CD8-positive, alpha-beta memory T cell (primary cell): ENCODE measurements around the gene RUBCN. TPM values are rescaled to one million over a fixed set of nuclear protein-coding genes. Genes with fewer than 3 reads are reported as not detected.
"Not testable (repeated sequence)": the region's sequence is repeated elsewhere in the genome, so short reads cannot be mapped to it uniquely, and the experiment has no call there.

Experiments
- CTCF ChIA-PET: fragments of 350-600 bp; sonication (Branson Sonifier 250); formaldehyde crosslinking; loops from one replicate; lab custom pipeline; 2021; ENCODE audit warnings: antibody characterized with exemption; lab: Charles Lee
- POLR2A ChIA-PET: fragments of 350-600 bp; sonication (Branson Sonifier 250); formaldehyde crosslinking; loops from one replicate; lab custom pipeline; 2021; ENCODE audit warnings: antibody characterized with exemption; lab: Charles Lee
- DNase-seq, 5 donors: peaks; one replicate each; pipeline versions ENCODE4 v3.0.0 to v3.0.0-alpha.2; 2020 to 2022; ENCODE audit warnings: mixed read lengths in 1 of 5
- H3K27ac ChIP-seq: one replicate; pipeline ENCODE4 v1.7.0; 2013; ENCODE audit warnings: low read depth, mild to moderate bottlenecking, low read length, moderate library complexity
- H3K27me3 ChIP-seq: 2 replicates; pipeline ENCODE4 v1.7.0; 2013; ENCODE audit warnings: low read length, mild to moderate bottlenecking; ENCODE audit not compliant: insufficient read depth, poor library complexity, severe bottlenecking
- H3K36me3 ChIP-seq: 2 replicates; pipeline ENCODE4 v1.7.0; 2013; ENCODE audit warnings: mild to moderate bottlenecking, low read length, moderate library complexity; ENCODE audit not compliant: insufficient read depth
- H3K4me1 ChIP-seq: 2 replicates; pipeline ENCODE4 v1.7.0; 2013; ENCODE audit warnings: mild to moderate bottlenecking, low read length, moderate library complexity; ENCODE audit not compliant: insufficient read depth
- H3K4me3 ChIP-seq: 2 replicates; pipeline ENCODE4 v1.7.0; 2013; ENCODE audit warnings: mild to moderate bottlenecking, low read length
- H3K9me3 ChIP-seq: 2 replicates; pipeline ENCODE4 v1.7.0; 2013; ENCODE audit warnings: mild to moderate bottlenecking, low read length
- H3K27ac Mint-ChIP-seq, 8 donors: one replicate each; pipeline ENCODE4 v1.8.0; 2020 to 2021; ENCODE audit warnings: mixed read lengths in 8 of 8, mild to moderate bottlenecking in 6 of 8, inconsistent platforms in 3 of 8, moderate library complexity in 3 of 8
- H3K27me3 Mint-ChIP-seq, 2 donors: one replicate each; pipeline ENCODE4 v1.8.0; 2020 to 2021; ENCODE audit warnings: mixed read lengths in 2 of 2, mild to moderate bottlenecking in 1 of 2, moderate library complexity in 1 of 2
- H3K36me3 Mint-ChIP-seq, 3 donors: one replicate each; pipeline ENCODE4 v1.8.0; 2020 to 2021; ENCODE audit warnings: mixed read lengths in 3 of 3, inconsistent platforms in 1 of 3, mild to moderate bottlenecking in 1 of 3
- H3K4me1 Mint-ChIP-seq, 3 donors: one replicate each; pipeline ENCODE4 v1.8.0; 2020 to 2021; ENCODE audit warnings: mixed read lengths in 3 of 3, inconsistent platforms in 1 of 3, mild to moderate bottlenecking in 1 of 3
- H3K4me3 Mint-ChIP-seq, 7 donors: one replicate each; pipeline ENCODE4 v1.8.0; 2020 to 2021; ENCODE audit warnings: mixed read lengths in 7 of 7, mild to moderate bottlenecking in 6 of 7, moderate library complexity in 4 of 7, inconsistent platforms in 2 of 7
- H3K9me3 Mint-ChIP-seq, 5 donors: one replicate each; pipeline ENCODE4 v1.8.0; 2020 to 2022; ENCODE audit warnings: mixed read lengths in 5 of 5, mild to moderate bottlenecking in 3 of 5, moderate library complexity in 2 of 5, inconsistent platforms in 1 of 5
- polyA plus RNA-seq: library from polyadenylated mRNA; unstranded; fragments of 300-500 nt; fragmentation: Illumina TruSeq; gene quantifications from one replicate; pipeline ENCODE4 v1.2.3, GENCODE V29; 2021
- total RNA-seq, 2 experiments: library from RNA; stranded (reverse); gene quantifications; one replicate each; pipeline ENCODE4 v1.2.3, GENCODE V29; 2021

RUBCN gene
- total and polyA plus RNA-seq, 3 experiments from 2014 or later = 26.6 to 45.9 (median 43.2) TPM

GRCh38 chr3:197656960-197657359 is 79.7 kb downstream of the RUBCN start:
- not testable (repeated sequence) for H3K4me3 Mint-ChIP-seq, H3K9me3 ChIP-seq

GRCh38 chr3:197656129-197656528 is 80.6 kb downstream of the RUBCN start:
- H3K4me3 Mint-ChIP-seq = peak overlapping the region in 6 of 7 donors; percentile 49 to 81 (median 66)
- H3K27ac Mint-ChIP-seq, H3K36me3 ChIP-seq, H3K27me3 ChIP-seq, H3K4me1 Mint-ChIP-seq, DNase-seq, CTCF ChIA-PET, H3K9me3 ChIP-seq, H3K27me3 Mint-ChIP-seq, H3K9me3 Mint-ChIP-seq, H3K27ac ChIP-seq, POLR2A ChIA-PET, H3K36me3 Mint-ChIP-seq, H3K4me1 ChIP-seq, H3K4me3 ChIP-seq: not testable (repeated sequence)

More at GRCh38 chr3:197656960-197657359, 79.7 kb downstream of the RUBCN start:
- H3K4me3 ChIP-seq, H3K36me3 ChIP-seq, DNase-seq, H3K27me3 ChIP-seq, H3K4me1 Mint-ChIP-seq, H3K4me1 ChIP-seq, H3K27me3 Mint-ChIP-seq, CTCF ChIA-PET, H3K9me3 Mint-ChIP-seq, H3K27ac ChIP-seq, POLR2A ChIA-PET, H3K36me3 Mint-ChIP-seq: not testable (repeated sequence)
- peak overlapping the region in 1 of 8 donors; percentile 11 for H3K27ac Mint-ChIP-seq

GRCh38 chr3:197654998-197655330 is 81.7 kb downstream of the RUBCN start:
- DNase-seq, H3K4me3 ChIP-seq, CTCF ChIA-PET, H3K4me3 Mint-ChIP-seq, H3K9me3 Mint-ChIP-seq, POLR2A ChIA-PET, H3K27me3 ChIP-seq, H3K36me3 Mint-ChIP-seq, H3K36me3 ChIP-seq, H3K9me3 ChIP-seq, H3K27me3 Mint-ChIP-seq, H3K27ac ChIP-seq, H3K4me1 ChIP-seq, H3K27ac Mint-ChIP-seq: not testable (repeated sequence)
- H3K4me1 Mint-ChIP-seq = peaks cover 0 to 13% (median 1%) of the 10 kb centered on the region in 3 donors

- H3K36me3 Mint-ChIP-seq, H3K27me3 ChIP-seq, H3K4me3 ChIP-seq, H3K27ac Mint-ChIP-seq, H3K27me3 Mint-ChIP-seq, CTCF ChIA-PET, H3K27ac ChIP-seq, H3K4me1 ChIP-seq, H3K9me3 Mint-ChIP-seq, POLR2A ChIA-PET, H3K9me3 ChIP-seq, H3K36me3 ChIP-seq: not testable (repeated sequence)
- DNase-seq = peak; percentile 20 to 59 (median 28)
- Mint-ChIP-seq H3K4me3 (peak overlapping the region in 2 of 7 donors; percentile 29 to 44), H3K4me1 (peaks cover 0 to 13% (median 1%) of the 10 kb centered on the region in 3 donors)
These were observed 82.4 kb downstream of the RUBCN start for GRCh38 chr3:197654090-197654997.

- H3K36me3 ChIP-seq, H3K27me3 ChIP-seq, H3K9me3 ChIP-seq, H3K9me3 Mint-ChIP-seq, CTCF ChIA-PET, DNase-seq, H3K27ac ChIP-seq, H3K27me3 Mint-ChIP-seq, H3K4me1 ChIP-seq, POLR2A ChIA-PET, H3K4me3 ChIP-seq, H3K36me3 Mint-ChIP-seq, H3K27ac Mint-ChIP-seq: not testable (repeated sequence)
- peak overlapping the region in 1 of 7 donors; percentile 23 for H3K4me3 Mint-ChIP-seq
- H3K4me1 Mint-ChIP-seq = peaks cover 0 to 13% (median 1%) of the 10 kb centered on the region in 3 donors
These were observed 83.8 kb downstream of the RUBCN start for GRCh38 chr3:197652860-197653259.

GRCh38 chr3:197647649-197648048 is 89.1 kb downstream of the RUBCN start:
- H3K27ac Mint-ChIP-seq, H3K4me1 ChIP-seq, H3K4me3 ChIP-seq, H3K36me3 ChIP-seq, H3K4me1 Mint-ChIP-seq, POLR2A ChIA-PET, H3K9me3 Mint-ChIP-seq, CTCF ChIA-PET, H3K9me3 ChIP-seq, H3K27me3 Mint-ChIP-seq, H3K4me3 Mint-ChIP-seq, H3K27ac ChIP-seq, H3K27me3 ChIP-seq, DNase-seq, H3K36me3 Mint-ChIP-seq: not testable (repeated sequence)

GRCh38 chr3:197647191-197647590 is 89.5 kb downstream of the RUBCN start:
- H3K36me3 Mint-ChIP-seq, H3K4me3 Mint-ChIP-seq, POLR2A ChIA-PET, H3K4me1 Mint-ChIP-seq, DNase-seq, H3K9me3 ChIP-seq, H3K36me3 ChIP-seq, CTCF ChIA-PET, H3K4me3 ChIP-seq, H3K9me3 Mint-ChIP-seq, H3K27ac ChIP-seq, H3K27me3 Mint-ChIP-seq, H3K4me1 ChIP-seq, H3K27ac Mint-ChIP-seq, H3K27me3 ChIP-seq: not testable (repeated sequence)

GRCh38 chr3:197646294-197646693 is 90.4 kb downstream of the RUBCN start:
- POLR2A ChIA-PET, H3K4me3 Mint-ChIP-seq, H3K4me3 ChIP-seq, H3K27me3 ChIP-seq, H3K4me1 ChIP-seq, CTCF ChIA-PET, H3K27me3 Mint-ChIP-seq, H3K4me1 Mint-ChIP-seq, H3K27ac Mint-ChIP-seq, DNase-seq, H3K36me3 ChIP-seq, H3K36me3 Mint-ChIP-seq, H3K9me3 ChIP-seq, H3K27ac ChIP-seq, H3K9me3 Mint-ChIP-seq: not testable (repeated sequence)
